H1 (cell line): ENCODE measurements around the gene JOSD2. TPM values are rescaled to one million over a fixed set of nuclear protein-coding genes. Genes with fewer than 3 reads are reported as not detected.

Experiments
- ASH2L ChIP-seq: fragments of 200-600, 300-600 bp; sonication (generic); IDR thresholded peaks from one replicate; pipeline ENCODE4 v1.7.1; 2017; ENCODE audit warnings: low read length
- ATF2 ChIP-seq: IDR thresholded peaks from 2 replicates; pipeline ENCODE4 v1.6.1; 2012; ENCODE audit warnings: low read length, inconsistent platforms
- BCL11A ChIP-seq, 2 experiments: IDR thresholded peaks; one replicate each; pipeline ENCODE4 v1.6.1; 2011; ENCODE audit warnings: low read depth in 2 of 2, low read length in 2 of 2, mild to moderate bottlenecking in 2 of 2
- CBX8 ChIP-seq: fragments of 300-800, 300-1000 bp; sonication (generic); IDR thresholded peaks from 2 replicates; pipeline ENCODE4 v1.7.1; 2016; ENCODE audit warnings: low read depth, low read length, borderline replicate concordance
- CREB1 ChIP-seq: IDR thresholded peaks from 2 replicates; pipeline ENCODE4 v1.6.1; 2012; ENCODE audit warnings: inconsistent platforms
- EGR1 ChIP-seq: IDR thresholded peaks from 2 replicates; pipeline ENCODE4 v1.6.1; 2011; ENCODE audit warnings: low read depth, low read length, borderline replicate concordance
- MAX ChIP-seq: IDR thresholded peaks from 2 replicates; pipeline ENCODE4 v1.6.1; 2012; ENCODE audit warnings: inconsistent platforms
- POLR2AphosphoS5 ChIP-seq: IDR thresholded peaks from 2 replicates; pipeline ENCODE4 v1.6.1; 2011; ENCODE audit warnings: low read depth, low read length
- RNF2 ChIP-seq: fragments of 200-900, 300-1000 bp; sonication (generic); IDR thresholded peaks from 2 replicates; pipeline ENCODE4 v1.7.1; 2016; ENCODE audit warnings: borderline replicate concordance, low read depth, mild to moderate bottlenecking, antibody characterized with exemption, low read length; ENCODE audit not compliant: poor library complexity, severe bottlenecking; ENCODE audit errors: missing control alignments
- SIN3A ChIP-seq, 2 experiments: IDR thresholded peaks in 1 of 2; conservative IDR thresholded peaks in 1 of 2; 2 replicates each; pipeline ENCODE4 v1.6.1; 2011 to 2012; ENCODE audit warnings: low read length in 2 of 2, improper control_type of control experiment in 1 of 2, low read depth in 1 of 2, mild to moderate bottlenecking in 1 of 2
- SP2 ChIP-seq: IDR thresholded peaks from 2 replicates; pipeline ENCODE4 v1.6.1; 2012; ENCODE audit warnings: mild to moderate bottlenecking, low read length, inconsistent platforms
- SRF ChIP-seq: IDR thresholded peaks from 2 replicates; pipeline ENCODE4 v1.6.1; 2011; ENCODE audit warnings: mild to moderate bottlenecking, low read depth, low read length, moderate library complexity
- SUZ12 ChIP-seq: fragments of 200-600 bp; sonication (generic); IDR thresholded peaks from 2 replicates; pipeline ENCODE4 v1.6.1; 2012; ENCODE audit warnings: mild to moderate bottlenecking, inconsistent platforms, low read length, moderate library complexity, mixed read lengths
- TAF7 ChIP-seq: optimal IDR thresholded peaks from 2 replicates; pipeline ENCODE3; 2011; ENCODE audit warnings: low read depth, mild to moderate bottlenecking, inconsistent platforms, low read length, moderate library complexity, borderline replicate concordance
- TBP ChIP-seq: IDR thresholded peaks from 2 replicates; pipeline ENCODE4 v1.6.1; 2011; ENCODE audit warnings: low read depth, low read length, improper control_type of control experiment
- TCF12 ChIP-seq: IDR thresholded peaks from 2 replicates; pipeline ENCODE4 v1.6.1; 2011; ENCODE audit warnings: low read depth, mild to moderate bottlenecking, low read length
- polyA plus RNA-seq, 7 experiments: library from polyadenylated mRNA; depleted of rRNA in 3 of 7; stranded (reverse) in 5 of 7; unstranded in 2 of 7; fragments of >200 nt in 5 of 7; fragments of 200-250 nt in 2 of 7; gene quantifications; 1 replicate in 5 of 7; 2 replicates in 1 of 7; 4 replicates in 1 of 7; pipeline versions ENCODE4 v1.2.1 to v1.2.3, GENCODE V29; 2011 to 2013; ENCODE audit warnings: missing spikeins in 2 of 7, mixed read lengths in 2 of 7
- total RNA-seq: library from RNA; stranded (reverse); fragmentation: NEBNext Ultra II Directional; extraction: Animal tissue kit (Norgen Biotek cat#: 25700); gene quantifications from 2 replicates; pipeline ENCODE4 v1.2.1, GENCODE V29; 2021

JOSD2 gene
- total and polyA plus RNA-seq, 2 of the 8 experiments (the other 6 are each of a cell fraction or from before 2014, with no cell fraction given) = 1.9 to 6.6 TPM

GRCh38 chr19:50476224-50476906 lies 34.6 kb downstream of the JOSD2 start, which contains the start of the genes EMC10 and GARIN5A (continued):
- no peak; the same call in none of the 2 replicates for TF ChIP-seq MAX
- no peak for TF ChIP-seq EGR1
- no peak for TF ChIP-seq RNF2
- peak; percentile 86 for TF ChIP-seq POLR2AphosphoS5
- TF ChIP-seq TAF7 = peak; percentile 88
- no peak for TF ChIP-seq SRF
- TF ChIP-seq ASH2L = peak; percentile 80
- TF ChIP-seq CBX8 = no peak
- no peak for TF ChIP-seq BCL11A (IDR thresholded peaks at IDR 0.05; ENCODE audit: low read depth in 2 of 2, low read length in 2 of 2)
- TF ChIP-seq TBP = peak; percentile 73
- peak; percentile 98 for TF ChIP-seq ATF2
- TF ChIP-seq CREB1 = peak; percentile 100
- peak in 1 of 2 experiments; percentile 44; a peak in 2 of 4 replicates for TF ChIP-seq SIN3A (conservative IDR thresholded peaks at IDR 0.05 in 1 of 2, IDR thresholded peaks at IDR 0.05 in 1 of 2; ENCODE audit: low read depth in 1 of 2, low read length in 2 of 2)
- TF ChIP-seq TCF12 = 0 out of 2 replicates have a peak, but pooled peaks have one; percentile 50
- no peak for TF ChIP-seq SP2
- no peak for TF ChIP-seq SUZ12
